ENCODE results near the gene ADAMTS2. TPM values are rescaled to one million over a fixed set of nuclear protein-coding genes. Genes with fewer than 3 reads are reported as not detected.

Gene ADAMTS2
- total and polyA plus RNA-seq, 2 of the 8 experiments (the other 6 are each of a cell fraction or from before 2014, with no cell fraction given) = 6.6 to 7.3 TPM

DNA sequence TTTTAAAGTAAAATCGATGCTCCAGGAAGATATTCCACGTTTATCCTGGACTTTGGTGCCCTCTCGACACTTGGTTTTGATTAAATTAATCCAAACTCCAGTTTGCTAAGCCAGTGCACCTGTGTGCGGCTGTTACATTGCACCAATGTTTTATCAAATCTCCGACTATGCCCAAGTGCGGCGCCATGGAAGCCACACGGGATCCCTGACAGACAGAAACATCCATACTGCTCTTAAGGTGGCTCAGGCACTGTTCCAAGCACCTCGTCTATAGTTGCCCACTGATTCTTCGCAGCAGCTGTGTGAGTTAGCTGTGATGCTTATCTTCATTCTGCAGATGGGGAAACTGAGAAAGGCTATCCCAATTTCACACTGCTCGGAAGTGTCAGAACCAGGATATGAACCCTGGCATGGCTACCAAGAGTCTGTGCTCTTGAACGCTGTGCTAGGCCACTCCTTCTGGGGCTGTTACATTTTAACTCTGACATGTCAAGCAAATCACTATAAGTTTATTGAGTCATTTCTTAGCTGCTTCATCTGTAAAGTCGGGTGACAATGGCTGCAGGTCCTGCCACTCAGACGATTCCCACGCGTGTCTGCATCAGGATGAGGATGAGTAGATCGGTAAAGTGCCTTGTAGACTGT lies 113.0 kb downstream of the ADAMTS2 start:
- Histone ChIP-seq H4K91ac (replicated peaks; ENCODE audit: insufficient read length, low read length) (no peak overlapping the region), H3K4me1 (replicated peaks in 1 of 4; ENCODE audit: control insufficient read depth in 3 of 4, insufficient read depth in 4 of 4, low read length in 3 of 4) (peaks cover 0 to 18% (median 12%) of the 10 kb centered on the region in 4 experiments; a peak in 6 of 7 replicates), H2BK120ac (replicated peaks; ENCODE audit: low read depth, low read length) (no peak overlapping the region), H3K9ac (replicated peaks in 1 of 4; ENCODE audit: extremely low read depth in 1 of 4, low read depth in 3 of 4, low read length in 3 of 4) (no peak overlapping the region), H4K5ac (ENCODE audit: insufficient read length, low read depth, low read length) (no peak overlapping the region), H3K79me2 (ENCODE audit: control insufficient read depth in 1 of 2, insufficient read depth in 2 of 2, low read length in 2 of 2) (no peaks in the 10 kb centered on the region), H3K18ac (ENCODE audit: extremely low read depth, low read length) (no peak overlapping the region), H3K4me2 (ENCODE audit: insufficient read depth in 1 of 2, low read depth in 2 of 2, low read length in 2 of 2) (no peak overlapping the region), H2BK15ac (ENCODE audit: low read length) (no peak overlapping the region), H2AK5ac (ENCODE audit: low read depth, low read length) (no peak overlapping the region; the same call in 1 of the 2 replicates), H2BK12ac (ENCODE audit: low read depth, low read length) (no peak overlapping the region), H3K23ac (ENCODE audit: insufficient read length) (no peak overlapping the region), H3K56ac (replicated peaks; ENCODE audit: insufficient read length, low read depth, low read length) (no peak overlapping the region), H4K20me1 (replicated peaks in 1 of 2; ENCODE audit: control insufficient read depth in 1 of 2, insufficient read depth in 2 of 2, low read length in 2 of 2) (no peaks in the 10 kb centered on the region), H3K4ac (replicated peaks; ENCODE audit: insufficient read length, low read depth, low read length) (no peak overlapping the region), H3K9me3 (ENCODE audit: insufficient read depth in 2 of 2, low read depth in 1 of 2, low read length in 1 of 2) (0 out of 4 replicates have a peak, but pooled peaks cover 0 to under 1% of the 10 kb centered on the region in 2 experiments), H2BK5ac (ENCODE audit: low read depth, low read length) (no peak overlapping the region), H3K36me3 (ENCODE audit: control insufficient read depth in 2 of 4, insufficient read depth in 4 of 4, low read length in 3 of 4) (no peaks in the 10 kb centered on the region), H3K14ac (ENCODE audit: insufficient read length) (no peak overlapping the region), H3K27ac (ENCODE audit: low read depth, low read length) (no peak overlapping the region), H3K79me1 (ENCODE audit: low read depth, low read length) (no peaks in the 10 kb centered on the region), H2BK20ac (ENCODE audit: low read length) (no peak overlapping the region), H4K8ac (ENCODE audit: extremely low read depth, insufficient read depth, low read length) (no peak overlapping the region), H3K4me3 (ENCODE audit: extremely low read depth in 1 of 4, insufficient read depth in 2 of 4, low read depth in 3 of 4, low read length in 4 of 4) (no peak overlapping the region), H3K23me2 (ENCODE audit: low read depth, low read length) (no peaks in the 10 kb centered on the region), H2AFZ (ENCODE audit: low read length) (no peak overlapping the region), H3K27me3 (replicated peaks in 1 of 4; ENCODE audit: control insufficient read depth in 3 of 4, extremely low read depth in 1 of 4, insufficient read depth in 3 of 4, low read length in 3 of 4) (no peaks in the 10 kb centered on the region)
- CTCF ChIA-PET (ENCODE audit: partially characterized antibody) = interaction anchor here (0.6 to 1.0 kb wide), 2 partner anchors 15 to 262 kb away, joined by 4 to 5 read pairs; no protein-coding TSS in a partner anchor
- DNase-seq (ENCODE audit: low read depth in 1 of 2, low spot score in 2 of 2) (no peak), FAIRE-seq (no peak)
- WGBS, 2 experiments (ENCODE audit: extremely low coverage in 1 of 2, insufficient coverage in 1 of 2, insufficient read length in 1 of 2, insufficient replicate concordance in 2 of 2, low coverage in 1 of 2, low lambda C conversion rate in 2 of 2, missing lambda C conversion rate in 1 of 2) = 92% methylated on average over 17 of the region's 17 CpGs; no CpG with 5 or more reads in 1 of the 2 experiments
- POLR2A ChIA-PET (ENCODE audit: partially characterized antibody) = no interaction called here
